HG02623 (cell line): ENCODE results near the gene POLR1A.

ENCODE experiments used
- ATAC-seq: cut with Tn5 transposase; IDR thresholded peaks from one replicate; pipeline ENCODE4 v1.9.1; 2021; ENCODE audit warnings: moderate library complexity; ENCODE audit not compliant: unreplicated experiment

Gene POLR1A

GRCh38 chr2:86065512-86065911 is 40.2 kb downstream of the POLR1A start:
- no peak for ATAC-seq

GRCh38 chr2:86064006-86064405 is 41.7 kb downstream of the POLR1A start:
- no peak for ATAC-seq

GRCh38 chr2:86062043-86062442 is 43.6 kb downstream of the POLR1A start:
- ATAC-seq, result no peak

DNA sequence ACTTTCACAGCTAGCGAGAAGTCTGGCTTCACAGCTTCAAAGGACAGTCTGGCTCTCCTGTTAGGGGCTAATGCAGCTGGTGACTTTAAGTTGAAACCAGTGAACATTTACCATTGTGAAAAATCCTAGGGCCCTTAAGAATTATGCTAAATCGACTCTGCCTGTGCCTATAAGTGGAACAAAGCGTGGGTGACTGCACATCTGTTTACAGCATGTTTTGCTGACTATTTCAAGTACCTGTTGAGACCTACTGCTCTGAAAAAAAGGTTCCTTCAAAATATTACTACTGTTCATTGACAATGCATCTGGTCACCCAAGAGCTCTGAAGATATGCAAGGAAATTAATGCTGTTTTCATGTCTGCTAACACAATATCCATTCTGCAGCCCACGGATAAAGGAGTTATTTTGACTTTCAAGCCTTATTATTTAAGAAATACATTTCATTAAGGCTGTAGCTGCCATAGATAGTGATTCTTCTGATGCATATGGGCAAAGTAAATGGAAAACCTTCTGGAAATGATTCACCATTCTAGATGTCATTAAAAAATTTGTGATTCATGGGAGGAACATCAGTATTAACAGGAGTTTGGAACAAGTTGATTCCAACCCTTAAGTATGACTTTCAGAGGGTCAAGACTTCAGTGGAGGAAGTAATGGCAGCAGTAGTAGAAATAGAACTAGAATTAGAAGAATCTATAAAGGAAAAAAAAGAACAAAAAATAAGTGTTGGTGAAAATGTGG is 48.9 kb downstream of the POLR1A start:
- no peak for ATAC-seq

- no peak for ATAC-seq
These were observed 50.4 kb downstream of the POLR1A start for GRCh38 chr2:86055314-86055713.

- no peak for ATAC-seq
These were observed 51.1 kb downstream of the POLR1A start for GRCh38 chr2:86054535-86055082.

DNA sequence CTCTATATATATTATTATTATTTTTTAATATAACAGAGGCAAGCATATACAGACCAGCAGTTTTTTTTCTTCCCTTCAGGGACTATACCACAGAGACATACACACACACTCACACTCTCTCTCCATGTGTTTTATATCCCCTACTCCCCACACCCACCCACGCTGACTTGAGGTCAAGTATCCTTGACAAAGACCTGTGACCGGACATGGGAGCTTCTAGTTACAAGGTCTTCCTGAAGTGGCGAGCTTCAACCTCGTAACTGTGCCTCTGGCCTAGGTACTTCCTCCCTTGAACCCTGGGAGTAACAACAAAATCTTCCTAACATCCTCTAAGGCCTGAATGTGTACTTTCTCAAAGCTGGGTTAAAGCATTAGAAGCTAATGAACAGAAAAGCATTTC is 52.5 kb downstream of the POLR1A start:
- no peak for ATAC-seq

DNA sequence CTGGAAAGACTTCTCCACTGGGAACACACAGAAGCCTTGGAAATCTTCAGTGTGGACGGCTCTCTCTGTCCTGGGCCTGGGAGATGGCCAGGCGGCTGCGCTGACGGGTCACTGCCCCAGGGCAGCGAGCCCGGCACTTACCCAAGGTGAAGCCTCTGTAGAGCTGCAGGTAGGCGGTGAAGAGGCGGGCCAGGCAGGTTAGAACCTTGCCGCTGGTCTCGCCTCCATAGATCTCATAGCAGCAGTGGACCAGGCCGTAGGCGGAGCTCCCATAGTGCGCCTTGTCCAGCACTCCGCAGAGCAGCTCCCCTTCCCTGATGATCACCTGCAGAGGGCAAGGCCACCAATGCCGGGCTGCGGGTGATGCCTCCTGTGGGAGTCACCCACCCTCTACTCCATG is 53.0 kb downstream of the POLR1A start:
- no peak for ATAC-seq

DNA sequence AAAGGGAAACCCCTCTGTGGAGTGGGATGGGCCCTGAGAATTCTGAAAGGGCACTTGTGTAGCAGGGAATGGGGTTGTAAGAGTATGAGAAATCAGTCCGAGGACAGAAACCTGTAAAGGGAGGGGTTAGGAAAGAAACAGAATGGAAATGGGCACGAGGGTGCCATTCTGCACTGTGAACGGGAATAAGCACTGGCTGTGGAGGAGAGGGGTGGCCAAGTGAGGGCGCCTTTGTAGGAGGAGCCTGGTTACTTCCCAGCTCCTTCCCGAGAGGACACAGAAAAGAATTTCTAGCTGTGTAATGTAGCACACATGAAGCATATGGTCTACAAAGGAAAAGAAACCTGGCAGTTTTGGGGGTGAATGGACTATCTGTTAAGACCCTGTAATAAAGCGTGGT is 53.4 kb downstream of the POLR1A start:
- no peak for ATAC-seq

DNA sequence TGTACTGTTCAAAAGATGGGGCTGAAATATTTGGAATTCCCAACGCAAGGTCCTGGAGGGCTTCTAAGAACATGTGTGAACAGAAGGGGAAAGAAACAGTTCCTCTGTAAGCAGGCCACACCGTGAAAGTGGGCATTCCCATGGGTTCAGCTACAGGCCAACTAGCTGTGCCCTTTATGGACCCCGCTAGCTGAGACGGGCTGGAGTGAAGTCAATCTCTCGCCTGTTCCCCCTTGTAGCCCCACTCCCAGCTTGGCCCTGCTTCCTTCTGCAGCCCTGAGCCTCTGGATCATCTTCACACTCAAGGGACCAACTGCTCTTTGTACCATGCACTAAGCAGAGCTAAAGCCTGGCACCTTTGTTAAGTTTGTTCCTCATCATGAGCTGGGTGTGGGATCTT is 55.4 kb downstream of the POLR1A start:
- ATAC-seq, result no peak

GRCh38 chr2:86049529-86049928 is 56.2 kb downstream of the POLR1A start:
- ATAC-seq, result no peak

DNA sequence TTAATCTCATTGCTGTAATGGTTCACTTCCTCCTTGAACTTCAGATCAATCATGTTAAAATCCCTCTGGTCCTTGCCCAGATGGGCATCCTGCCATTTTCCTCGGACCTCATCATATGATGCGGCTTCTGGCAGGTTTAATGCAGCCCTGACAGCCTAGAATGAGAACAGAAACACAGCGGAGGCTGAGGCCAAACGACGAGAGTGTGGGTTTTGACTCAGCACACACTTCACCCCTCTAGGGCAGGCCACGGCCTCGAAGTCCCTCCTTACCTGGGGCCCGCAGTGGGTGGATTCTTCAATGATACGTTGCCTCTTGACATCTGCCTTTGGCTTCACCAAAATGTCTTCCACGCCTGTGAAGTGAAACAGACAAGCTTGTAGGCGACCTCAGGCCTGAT is 56.8 kb downstream of the POLR1A start:
- ATAC-seq, result no peak

DNA sequence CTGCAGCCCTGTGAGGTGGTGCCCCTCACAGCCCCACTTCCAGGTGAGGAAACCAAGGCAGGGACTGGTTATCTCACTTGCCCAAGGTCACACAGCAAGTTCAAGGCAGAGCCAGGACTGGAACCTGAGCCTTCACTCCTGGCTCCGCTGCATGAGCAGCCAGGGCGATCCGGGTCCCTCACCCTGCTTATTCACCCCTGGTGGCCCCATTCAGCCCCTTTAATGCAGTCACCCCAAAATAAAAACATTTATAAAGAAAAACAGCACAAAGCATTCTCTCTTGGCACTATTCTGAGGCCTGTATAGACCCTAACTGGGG is 57.3 kb downstream of the POLR1A start:
- no peak for ATAC-seq

DNA sequence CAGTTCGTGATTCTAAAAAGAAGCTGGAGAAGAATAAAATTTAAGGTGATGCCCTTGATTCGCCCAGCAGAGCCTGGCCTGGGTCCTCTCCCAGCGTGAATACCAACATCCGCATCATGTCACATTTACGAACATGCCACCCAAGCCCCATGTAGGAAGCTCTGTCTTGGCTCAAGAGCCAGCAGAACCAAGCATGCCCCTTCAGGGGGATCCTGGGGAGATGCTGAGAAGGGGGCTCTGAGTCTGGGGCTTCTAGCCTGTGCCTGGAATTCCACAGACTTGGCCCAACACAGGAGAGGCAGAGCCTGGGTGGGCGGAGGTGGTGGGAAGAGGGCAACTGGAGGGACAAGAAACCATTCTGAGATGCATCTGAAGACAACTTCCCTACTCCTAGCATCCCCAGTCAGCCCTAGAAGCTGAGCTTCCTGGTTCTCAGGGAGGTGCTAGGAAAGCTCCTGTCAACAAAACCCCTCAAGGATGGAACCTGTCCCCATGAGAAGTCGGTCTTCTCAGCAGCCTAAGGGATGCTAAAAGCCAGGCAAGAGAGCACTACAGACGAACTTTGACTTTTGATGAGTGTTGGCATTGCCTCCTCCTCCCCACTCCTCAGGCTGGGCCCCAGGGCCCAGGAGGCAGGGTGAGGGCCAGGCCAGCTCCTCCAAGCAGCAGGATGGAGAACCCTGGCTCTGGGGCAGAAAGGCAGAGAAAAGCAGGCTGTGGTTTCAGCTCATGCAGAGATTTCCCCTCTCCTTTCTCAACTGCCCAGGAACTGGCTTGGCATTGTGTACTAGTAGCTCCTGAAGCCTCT is 57.9 kb downstream of the POLR1A start:
- no peak for ATAC-seq

DNA sequence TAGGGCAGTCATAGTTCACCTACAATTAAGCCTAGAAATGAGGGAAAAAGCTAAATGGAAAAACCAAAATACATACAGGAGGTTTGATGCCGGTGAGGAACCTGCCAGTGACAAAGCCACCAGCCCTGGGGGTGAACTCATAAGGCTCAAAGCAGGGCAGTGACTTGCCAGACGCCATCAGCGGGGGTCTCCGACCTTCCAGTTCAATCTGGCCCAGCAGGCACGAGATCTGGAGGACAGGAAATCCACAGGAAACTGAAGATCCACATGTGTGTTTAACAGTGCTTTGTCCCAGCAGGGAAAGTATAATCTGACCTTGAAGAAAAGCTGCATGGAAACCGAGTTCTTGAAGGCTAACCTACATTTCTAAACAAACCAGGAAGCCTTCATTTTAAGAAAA is 60.1 kb downstream of the POLR1A start:
- ATAC-seq, result no peak

DNA sequence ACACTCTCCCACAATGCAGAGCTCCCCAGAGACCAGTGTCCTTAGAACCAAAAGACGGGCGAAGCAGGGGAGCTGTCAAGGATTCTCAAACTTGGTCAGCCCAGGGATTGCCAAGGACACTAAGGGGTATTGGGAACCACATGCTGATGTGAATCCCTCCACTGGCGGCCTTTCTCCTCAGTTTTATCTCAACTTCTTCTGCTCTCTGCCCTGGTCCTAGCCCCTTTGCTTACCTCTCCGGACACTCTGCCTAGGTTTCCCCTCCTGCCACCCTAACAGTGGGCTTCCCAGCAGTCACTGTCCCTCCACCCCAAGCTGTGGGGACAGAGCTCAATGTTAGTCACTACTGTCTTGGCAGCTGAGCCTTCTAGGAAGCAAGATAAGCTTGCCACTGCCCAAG is 61.1 kb downstream of the POLR1A start:
- no peak for ATAC-seq

- no peak for ATAC-seq
These were observed 61.6 kb downstream of the POLR1A start for GRCh38 chr2:86044045-86044444.

- no peak for ATAC-seq
These were observed 63.2 kb downstream of the POLR1A start for GRCh38 chr2:86042256-86043168.

DNA sequence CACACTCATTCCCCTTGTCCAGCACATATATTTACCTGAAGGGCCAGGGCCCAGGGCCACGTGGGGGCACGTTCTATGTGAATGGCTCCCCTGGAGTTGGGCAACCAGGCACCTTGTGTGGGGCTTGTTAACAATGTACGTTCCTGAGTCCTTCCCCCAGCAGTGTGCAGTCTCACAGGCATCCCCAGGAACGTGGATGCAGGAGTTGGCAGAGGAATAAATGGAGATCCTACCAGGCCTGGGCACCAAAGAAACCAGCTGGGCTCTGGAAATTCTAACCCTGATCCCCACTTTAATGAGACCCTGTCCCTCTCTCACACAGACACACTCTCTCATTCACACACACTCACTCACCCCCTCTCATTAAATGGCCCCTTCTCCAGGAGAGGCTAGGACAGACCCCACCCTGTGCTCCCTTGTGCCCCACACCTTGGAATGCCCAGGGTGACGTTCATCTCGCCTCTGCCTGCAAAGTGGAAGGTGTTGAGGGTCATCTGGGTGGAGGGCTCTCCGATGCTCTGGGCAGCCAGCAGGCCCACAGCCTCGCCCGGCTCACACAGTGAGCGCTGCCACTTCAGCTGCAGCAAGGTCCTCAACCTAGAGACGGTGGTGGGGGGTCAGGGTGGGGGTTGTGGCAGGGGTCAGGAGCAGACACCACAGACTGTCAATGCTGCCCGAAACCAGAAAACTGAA is 65.6 kb downstream of the POLR1A start:
- no peak for ATAC-seq

GRCh38 chr2:86039178-86039962 is 66.3 kb downstream of the POLR1A start:
- no peak for ATAC-seq
